DMS153 treated with DMSO at 0.1 percent for 48 hours (cell line): ENCODE data around the gene LTBR.

Experiments used
- DNase-seq: peaks from one replicate; lab custom pipeline; 2025; ENCODE audit not compliant: unreplicated experiment; lab: John Stamatoyannopoulos, UW

The LTBR gene

DNA sequence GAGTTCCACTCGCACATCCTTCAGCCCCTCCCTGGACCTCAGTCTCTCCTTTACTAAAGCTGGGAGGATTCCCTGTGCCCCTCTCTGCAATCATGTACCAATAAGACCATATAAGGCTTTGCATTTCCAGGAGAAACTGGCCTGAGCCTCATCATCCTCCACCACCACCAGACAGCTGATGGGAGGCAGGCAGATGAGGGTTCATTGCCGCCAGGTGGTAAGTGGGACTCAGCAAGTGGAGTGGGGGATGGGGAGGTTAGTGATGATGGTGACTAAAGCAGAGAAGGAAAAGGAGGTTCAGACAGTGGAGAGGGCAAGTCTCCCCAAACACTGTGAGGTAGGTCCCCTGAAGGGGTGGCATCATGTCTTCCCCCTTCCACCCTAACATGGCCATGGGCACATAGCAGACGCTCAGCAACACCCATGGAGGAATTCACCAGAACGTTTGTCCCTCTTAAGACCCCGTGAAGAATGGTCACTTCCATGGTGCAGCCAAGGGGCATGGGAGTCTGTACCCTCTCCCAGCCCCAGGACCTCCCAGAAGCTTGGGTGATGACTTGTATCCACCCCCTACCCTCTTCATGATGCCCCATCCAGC, 37.6 kb upstream of the LTBR start:
- no peak for DNase-seq

GRCh38 chr12:6346942-6347341, 37.0 kb upstream of the LTBR start:
- DNase-seq, result no peak

DNA sequence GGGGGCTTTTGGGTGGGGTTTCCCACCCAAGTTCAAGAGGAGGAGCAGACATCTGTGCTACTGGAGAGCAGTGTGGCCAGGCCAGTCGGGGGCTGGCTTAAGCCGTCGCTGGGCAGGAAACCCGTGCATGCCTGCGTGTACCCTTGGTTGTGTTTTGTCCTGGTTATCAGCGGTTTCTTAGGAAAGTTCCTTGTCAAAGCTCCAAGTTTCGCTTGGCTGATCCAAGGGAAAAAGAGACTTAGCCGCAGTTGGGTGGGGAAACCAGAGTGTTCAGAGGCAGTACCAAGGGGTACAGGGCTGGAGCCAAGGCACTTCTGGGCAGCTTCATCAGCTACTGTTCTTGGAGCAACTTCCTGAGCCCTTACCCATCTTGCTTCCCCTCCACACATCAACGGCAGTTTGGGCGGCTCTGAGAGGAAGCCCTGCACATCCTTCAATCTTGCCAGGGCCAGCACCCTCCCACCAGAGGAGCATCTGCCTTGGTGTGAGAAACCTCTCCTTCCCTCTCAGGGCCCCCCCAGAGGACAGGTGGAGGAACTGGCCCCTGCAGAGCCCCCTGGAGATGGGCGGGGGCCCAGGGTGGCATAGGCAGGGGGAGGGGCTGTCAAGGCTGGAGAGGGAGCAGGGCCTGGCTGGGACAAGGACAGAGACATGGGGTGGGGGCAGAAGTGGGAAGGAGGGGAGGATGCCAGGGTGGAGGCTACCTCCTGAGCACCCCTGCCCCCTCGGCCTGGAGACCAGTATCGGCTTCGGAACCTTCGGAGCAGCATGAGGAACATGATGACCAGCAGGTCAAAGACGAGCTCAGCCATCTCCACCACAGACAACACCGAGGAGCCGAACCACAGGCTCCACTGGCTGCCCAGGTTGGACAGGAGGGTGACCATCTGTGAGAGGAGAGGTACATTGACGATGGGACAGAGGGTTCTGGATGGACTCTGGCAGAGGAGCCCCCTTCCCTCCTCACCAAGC, 36.3 kb upstream of the LTBR start:
- DNase-seq, result no peak

GRCh38 chr12:6351622-6352021, 32.3 kb upstream of the LTBR start:
- no peak for DNase-seq

DNA sequence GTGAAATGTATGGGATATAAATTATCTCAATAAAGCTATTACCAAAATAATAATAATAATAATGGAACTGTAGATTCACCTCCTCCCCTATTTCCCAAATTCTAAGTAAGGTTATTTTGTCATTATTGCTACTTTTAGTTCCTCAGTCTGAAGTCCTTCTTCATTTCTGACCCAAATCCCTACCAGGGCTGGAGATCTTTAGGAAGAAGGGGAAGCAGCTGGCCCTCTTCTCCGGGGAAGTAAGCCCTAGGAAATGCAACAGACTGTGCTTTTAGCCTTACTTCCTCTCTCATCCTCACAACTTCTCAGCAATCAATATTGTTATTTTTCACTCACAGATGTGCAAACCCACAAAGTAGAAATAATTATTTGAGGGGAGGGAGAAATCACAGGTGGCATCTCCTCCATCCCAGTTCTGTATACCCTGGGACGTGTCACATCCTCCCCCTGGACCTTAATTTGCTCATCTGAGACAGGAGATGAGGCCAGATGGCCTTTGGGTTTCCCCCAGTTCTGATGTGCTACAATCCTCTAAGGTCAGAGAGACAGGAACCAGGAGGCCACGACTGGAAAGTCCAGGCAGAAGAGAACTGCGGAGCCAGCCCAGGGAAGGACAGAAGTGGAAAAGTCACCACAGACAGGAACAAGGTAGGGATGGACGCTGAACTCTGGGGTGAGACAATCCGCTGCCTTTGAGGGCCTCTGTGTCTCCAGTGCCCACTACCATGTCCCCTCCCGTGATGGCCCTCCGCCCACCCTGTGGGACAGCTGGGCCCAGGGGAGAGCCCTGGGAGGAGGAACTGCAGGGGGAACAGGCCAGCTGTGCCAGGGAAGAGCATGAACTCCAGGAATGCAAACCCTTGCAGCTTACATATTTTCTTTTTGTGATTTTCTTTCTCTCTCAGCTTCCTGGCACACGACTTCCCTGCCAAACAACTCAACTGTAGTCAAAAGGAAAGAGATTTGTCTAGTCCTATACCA, 31.5 kb upstream of the LTBR start:
- DNase-seq, result no peak

DNA sequence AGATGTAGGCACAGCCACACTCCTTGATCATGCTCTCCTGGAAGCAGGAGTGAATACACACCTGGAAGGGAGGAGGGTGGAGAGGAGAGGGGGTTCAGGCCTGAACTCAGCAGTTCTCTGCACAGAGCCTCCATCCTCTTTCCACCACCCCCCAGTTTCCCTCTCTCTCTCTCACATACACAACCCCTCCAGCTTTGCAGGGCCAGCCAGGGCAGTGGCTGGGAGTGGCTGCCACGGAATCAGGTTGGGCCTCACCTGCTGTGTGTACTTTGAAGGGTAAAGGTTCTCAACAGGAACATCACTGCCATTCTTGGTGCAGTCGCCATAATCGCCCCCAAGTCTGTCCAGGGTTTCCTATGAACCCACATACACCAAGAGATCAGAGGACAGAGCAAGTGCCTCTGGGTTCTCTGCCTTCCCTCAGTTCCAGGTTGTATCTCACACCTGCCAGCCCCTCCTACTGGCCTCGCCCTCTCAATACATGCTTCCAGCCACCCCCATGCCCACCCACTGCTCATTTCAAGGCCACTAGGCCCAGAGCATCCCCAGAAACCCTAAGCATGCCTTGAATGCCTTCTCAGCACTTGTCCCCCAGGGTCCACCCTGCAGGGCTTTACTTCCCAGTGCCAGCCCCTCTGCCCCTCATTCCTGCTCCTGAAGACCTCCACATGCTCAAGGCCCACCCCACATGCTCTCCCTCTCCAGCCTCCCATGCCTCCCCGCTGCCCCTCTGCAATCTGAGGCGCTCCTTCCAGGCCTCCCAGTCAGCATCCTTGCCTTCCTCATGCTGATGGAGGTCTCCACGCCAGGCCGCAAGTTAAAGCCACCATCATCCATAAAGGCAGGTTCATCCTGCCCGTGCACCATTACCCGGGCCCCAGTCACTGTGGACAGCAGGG, 29.2 kb upstream of the LTBR start:
- DNase-seq, result no peak

GRCh38 chr12:6355491-6356373, 28.2 kb upstream of the LTBR start:
- DNase-seq, result no peak

GRCh38 chr12:6356374-6356820, 27.6 kb upstream of the LTBR start:
- DNase-seq, result no peak

DNA sequence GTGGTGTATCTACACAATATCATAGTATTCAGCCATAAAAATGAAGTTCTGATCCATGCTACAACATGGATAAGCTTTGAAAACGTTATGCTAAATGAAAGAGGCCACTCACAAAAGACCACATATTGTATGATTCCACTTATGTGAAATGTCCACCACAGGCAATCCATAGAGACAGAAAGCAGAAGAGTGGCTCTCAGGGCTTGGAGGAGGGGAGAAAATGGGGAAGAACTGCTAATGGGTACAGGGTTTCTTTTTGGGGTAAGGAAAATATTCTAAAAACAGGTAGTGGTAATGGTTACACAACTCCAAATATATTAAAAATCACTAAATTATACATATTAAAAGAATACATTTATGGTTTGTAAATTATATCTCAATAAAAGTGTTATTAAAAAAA, 25.1 kb upstream of the LTBR start:
- DNase-seq, result no peak

DNA sequence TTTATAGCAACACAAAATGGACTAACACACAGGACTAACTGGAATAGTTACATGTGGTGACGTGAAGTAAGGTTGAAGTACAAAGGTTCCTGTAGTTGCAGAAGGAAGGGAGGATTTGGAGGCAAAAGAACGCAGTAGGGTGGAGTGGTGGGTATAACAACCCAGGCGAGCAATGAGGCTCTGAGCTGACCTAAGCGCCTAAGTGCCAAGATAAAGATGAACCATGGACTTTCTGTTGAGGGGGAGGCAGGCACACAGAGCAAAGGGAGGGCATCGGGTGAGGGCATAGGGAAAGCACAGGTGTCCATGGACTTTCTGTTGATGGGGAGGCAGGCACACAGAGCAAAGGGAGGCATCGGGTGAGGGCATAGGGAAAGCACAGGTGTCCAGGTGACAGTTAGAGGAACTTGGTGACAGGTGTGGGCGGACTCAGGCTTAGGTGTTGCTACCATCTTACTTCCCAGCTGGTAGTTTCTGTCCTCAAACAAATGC, 23.8 kb upstream of the LTBR start:
- no peak for DNase-seq

DNA sequence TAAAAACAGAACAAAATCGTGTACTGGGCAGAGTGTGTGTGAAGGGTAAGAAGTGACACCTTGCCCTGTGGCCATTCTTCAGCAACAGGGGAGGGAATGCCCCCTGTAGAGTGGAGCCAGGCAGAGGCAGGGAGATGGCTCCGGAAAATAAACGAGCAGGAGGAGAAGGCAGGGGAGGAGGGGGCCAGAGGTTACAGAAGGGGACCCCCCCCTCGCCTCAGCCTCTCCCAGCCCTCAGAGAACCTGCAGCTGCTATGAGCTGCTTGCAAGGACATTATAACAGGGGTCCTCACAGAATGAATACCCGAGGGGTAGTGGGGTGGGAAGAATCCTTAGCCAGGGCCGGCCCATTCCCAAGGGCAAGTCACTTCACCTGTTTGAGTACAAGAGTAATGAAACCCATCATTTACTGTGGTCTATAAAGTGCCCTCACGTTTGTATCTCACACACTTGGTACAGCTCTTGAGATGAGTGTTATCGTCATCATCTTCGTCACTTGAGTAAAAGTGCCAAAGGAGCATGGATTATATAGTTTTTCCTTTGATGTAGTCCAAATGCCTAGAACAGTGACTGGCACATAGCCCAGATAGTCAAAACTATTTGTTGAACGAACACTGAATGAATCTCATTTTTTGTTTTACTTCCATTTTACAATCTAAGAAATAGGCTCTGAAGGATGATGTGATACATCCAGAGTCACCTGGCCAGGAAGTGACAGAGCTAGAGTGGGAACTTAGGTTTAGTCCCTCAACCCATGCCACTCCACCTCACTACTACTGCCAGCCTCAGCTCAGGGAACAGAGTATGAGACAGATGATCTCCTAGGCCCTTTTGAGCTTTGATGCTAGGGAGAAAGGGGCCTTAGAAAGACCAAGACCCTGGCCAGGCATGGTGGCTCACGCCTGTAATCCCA, 23.1 kb upstream of the LTBR start:
- no peak for DNase-seq

DNA sequence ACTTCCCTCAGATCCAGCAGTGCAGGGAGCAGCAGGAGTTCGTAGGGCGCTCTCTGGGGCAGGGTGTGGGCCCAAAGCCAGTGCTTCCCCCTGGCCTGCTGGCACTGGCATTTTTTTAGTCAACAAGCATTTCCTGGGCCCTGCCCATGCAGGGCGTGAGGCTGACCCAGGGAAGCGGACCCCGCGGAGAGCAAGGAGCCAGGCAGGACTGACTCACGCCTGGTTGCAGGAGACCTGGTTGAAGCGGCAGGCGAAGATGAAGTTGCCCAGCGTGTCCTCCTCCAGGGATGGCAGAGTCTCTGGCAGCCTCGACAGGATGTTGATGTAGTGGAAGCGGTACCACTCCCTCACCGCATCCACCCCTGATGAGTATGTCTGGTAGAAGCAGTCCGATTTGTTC, 22.1 kb upstream of the LTBR start:
- no peak for DNase-seq

DNA sequence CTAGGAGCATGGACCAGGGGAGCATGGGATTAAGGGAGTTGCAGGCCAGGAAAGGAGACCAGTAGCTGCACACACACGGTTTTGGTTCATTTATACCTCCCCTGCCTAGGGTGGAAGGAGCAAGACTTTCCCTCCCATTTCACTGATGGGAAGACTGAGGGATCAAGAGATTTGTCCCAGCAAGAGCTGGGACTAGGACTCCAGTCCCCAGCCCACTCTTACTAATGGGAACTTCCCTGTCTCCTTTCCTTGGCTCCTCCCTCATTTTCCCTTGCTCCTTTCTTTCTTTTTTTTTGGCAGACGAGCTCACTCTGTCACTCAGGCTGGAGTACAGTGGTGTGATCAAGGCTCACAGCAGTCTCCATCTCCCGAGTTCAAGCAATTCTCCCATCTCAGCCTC, 21.6 kb upstream of the LTBR start:
- no peak for DNase-seq

DNA sequence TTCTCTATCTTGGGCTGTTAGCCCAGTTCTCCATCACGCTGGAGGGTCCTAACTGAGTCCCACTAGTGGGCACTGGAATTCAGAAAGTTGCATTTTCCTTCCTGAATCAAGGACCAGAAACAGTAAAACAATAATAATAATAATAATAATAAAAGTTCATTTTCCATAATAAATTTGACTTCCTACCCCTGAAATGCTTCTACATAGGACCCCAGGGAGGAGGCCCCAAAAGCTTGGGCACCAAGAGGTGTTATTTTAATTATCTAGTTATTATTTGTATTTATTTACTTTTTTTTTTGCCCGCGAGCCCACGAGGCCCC, 21.0 kb upstream of the LTBR start:
- DNase-seq, result no peak

DNA sequence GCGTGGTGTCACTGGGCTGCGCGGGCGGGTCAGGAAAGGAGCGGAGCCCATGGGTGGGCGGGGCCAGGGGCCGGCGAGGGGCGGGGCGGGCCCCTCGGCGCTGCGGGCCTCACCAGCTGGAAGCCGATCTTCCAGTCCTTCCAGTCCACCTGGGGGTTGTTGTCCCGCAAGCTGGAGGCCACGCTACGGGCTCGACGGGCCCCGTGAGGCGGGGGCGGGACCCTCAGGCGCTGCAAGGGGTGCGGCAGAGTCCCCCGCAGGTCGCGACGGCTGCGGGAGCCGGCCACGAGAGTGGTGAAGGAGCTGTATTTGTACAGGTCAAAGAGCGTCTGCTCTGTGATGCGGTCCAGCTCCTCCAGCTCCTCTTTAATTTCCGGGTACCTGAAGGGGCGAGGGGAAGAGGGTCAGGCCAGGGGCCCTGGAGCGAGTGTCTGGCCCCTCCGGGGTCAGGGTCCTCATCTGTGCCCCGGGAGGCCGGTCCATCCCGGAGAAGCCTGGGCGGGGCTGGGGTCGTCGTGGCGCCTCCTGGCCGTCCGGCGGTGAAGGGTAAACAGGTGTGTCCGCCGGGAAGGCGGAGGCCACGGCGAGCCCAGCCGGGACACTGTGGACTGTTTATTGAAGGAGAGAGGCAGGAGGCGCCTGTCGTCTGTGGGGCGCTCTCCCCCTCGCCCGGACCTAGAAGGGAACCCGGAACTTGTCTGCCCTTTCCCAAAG, 20.5 kb upstream of the LTBR start:
- DNase-seq, result peak; percentile 25

- DNase-seq, result no peak
These were observed 20.0 kb upstream of the LTBR start for GRCh38 chr12:6364044-6364374.

DNA sequence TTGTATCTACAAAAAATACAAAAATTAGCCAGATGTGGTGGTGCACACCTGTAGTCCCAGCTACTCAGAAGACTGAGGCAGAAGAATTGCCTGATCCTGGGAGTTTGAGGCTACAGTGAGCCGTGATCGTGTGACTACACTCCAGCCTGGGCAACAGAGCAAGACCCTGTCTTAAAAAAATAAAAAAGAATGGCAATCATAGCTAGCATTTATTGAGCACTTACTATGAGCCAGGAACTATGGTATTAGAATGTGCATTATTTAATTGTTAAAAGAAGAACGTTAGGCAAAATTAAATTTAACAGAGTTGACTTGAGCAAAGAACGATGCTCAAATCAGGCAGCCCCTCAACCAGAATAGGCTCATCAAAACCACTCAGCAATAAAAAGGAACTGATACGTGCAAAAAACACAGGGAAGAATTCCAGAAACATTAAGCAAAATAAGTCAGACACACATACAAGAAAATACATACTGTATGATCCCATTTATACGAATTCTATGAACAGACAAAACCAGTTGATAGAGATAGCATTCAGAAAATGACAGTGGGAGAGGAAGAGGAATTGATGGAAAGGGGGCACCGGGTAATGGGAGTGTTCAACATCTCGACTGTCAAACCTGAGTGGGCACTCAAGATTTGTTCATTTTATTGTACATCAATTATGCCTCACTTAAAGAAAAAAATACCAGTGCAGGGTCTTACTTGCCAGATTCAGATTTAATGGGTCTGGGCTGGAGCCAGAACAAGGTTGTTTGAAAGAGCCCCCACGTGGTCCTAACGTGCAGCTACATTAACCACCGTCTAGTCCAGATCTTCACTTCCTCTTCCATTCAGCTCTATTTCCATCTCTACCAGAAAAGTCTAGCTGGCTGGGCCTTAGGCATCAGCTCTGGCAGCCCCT, 16.6 kb upstream of the LTBR start:
- DNase-seq, result no peak
